HepG2 (cell line): ENCODE measurements around the gene RFC2. TPM values are rescaled to one million over a fixed set of nuclear protein-coding genes. Genes with fewer than 3 reads are reported as not detected.

Source experiments
- ATAC-seq: fragments of 200-7000 bp; cut with Tn5 transposase; 3 replicates; pipeline ENCODE4 v1.9.1; 2020; ENCODE audit warnings: mild to moderate bottlenecking, moderate library complexity
- BruUV-seq: library from RNA; stranded (reverse); fragments of 400-500 nt; replicated peaks from 2 replicates; lab custom pipeline; 2021; lab: Mats Ljungman, UMichigan
- CTCF ChIA-PET: fragments of 300-600 bp; formaldehyde crosslinking; extraction: SDS; loops from one replicate; lab custom pipeline; 2021; ENCODE audit warnings: low total read pairs, inconsistent platforms, low intra/inter-chr PET ratio; lab: Yijun Ruan, JAX
- POLR2A ChIA-PET: fragments of 350-600 bp; sonication (Branson Sonifier 250); formaldehyde crosslinking; loops from one replicate; lab custom pipeline; 2020; ENCODE audit warnings: antibody characterized with exemption, inconsistent platforms; lab: Yijun Ruan, JAX
- DNase-seq: peaks from one replicate; pipeline ENCODE4 v3.0.0-alpha.2; 2015; ENCODE audit warnings: low spot score
- FAIRE-seq: peaks from 3 replicates; lab custom pipeline; 2011; peaks lifted over from hg19 to GRCh38; lab: Jason Lieb, UNC
- H2AFZ ChIP-seq: one replicate; pipeline ENCODE4 v1.6.1; 2011; ENCODE audit warnings: low read length, inconsistent platforms
- H3K27ac ChIP-seq: fragments of 300-600 bp; 3 replicates; pipeline ENCODE4 v1.8.0; 2011; ENCODE audit warnings: mixed run types, mild to moderate bottlenecking, mixed read lengths, low read length, inconsistent platforms; ENCODE audit not compliant: insufficient read depth; ENCODE audit errors: extremely low read length
- H3K27me3 ChIP-seq, 2 experiments: fragments of 200-600 bp in 1 of 2; 2 replicates in 1 of 2; 3 replicates in 1 of 2; pipeline versions ENCODE4 v1.6.0 to v1.8.0; 2011; ENCODE audit warnings: low read length in 2 of 2, mild to moderate bottlenecking in 2 of 2, moderate library complexity in 2 of 2, inconsistent platforms in 1 of 2; ENCODE audit not compliant: insufficient read depth in 2 of 2, control insufficient read depth in 1 of 2
- H3K36me3 ChIP-seq, 2 experiments: fragments of 200-600 bp in 1 of 2; replicated peaks in 1 of 2; 2 replicates in 1 of 2; 3 replicates in 1 of 2; pipeline versions ENCODE4 v1.5.1 to v1.8.0; 2011; ENCODE audit warnings: low read length in 2 of 2, inconsistent platforms in 1 of 2; ENCODE audit not compliant: insufficient read depth in 2 of 2, control insufficient read depth in 1 of 2
- H3K4me1 ChIP-seq: 2 replicates; pipeline ENCODE4 v1.5.1; 2012; ENCODE audit warnings: low read length, inconsistent platforms; ENCODE audit not compliant: insufficient read depth
- H3K4me2 ChIP-seq: 2 replicates; pipeline ENCODE4 v1.6.0; 2011; ENCODE audit warnings: low read depth, low read length, inconsistent platforms
- H3K4me3 ChIP-seq, 3 experiments: fragments of 200-600 bp in 1 of 3; sonication (generic), shearing (Covaris generic) in 1 of 3; replicated peaks in 1 of 3; 2 replicates each; pipeline ENCODE4 v1.5.1; 2011 to 2016; ENCODE audit warnings: low read length in 3 of 3, inconsistent platforms in 2 of 3, low read depth in 2 of 3, mild to moderate bottlenecking in 2 of 3, control low read depth in 1 of 3, mixed read lengths in 1 of 3; ENCODE audit not compliant: insufficient read depth in 1 of 3
- H3K79me2 ChIP-seq: one replicate; pipeline ENCODE4 v1.6.1; 2011; ENCODE audit warnings: low read length, inconsistent platforms; ENCODE audit not compliant: insufficient read depth
- H3K9ac ChIP-seq: 2 replicates; pipeline ENCODE4 v1.6.0; 2011; ENCODE audit warnings: mild to moderate bottlenecking, low read depth, low read length, inconsistent platforms; ENCODE audit not compliant: insufficient read depth
- H3K9me3 ChIP-seq: 2 replicates; pipeline ENCODE4 v1.5.1; 2012; ENCODE audit warnings: mild to moderate bottlenecking, low read length
- H4K20me1 ChIP-seq: 2 replicates; pipeline ENCODE4 v1.6.0; 2011; ENCODE audit warnings: inconsistent platforms, mild to moderate bottlenecking, low read length, moderate library complexity; ENCODE audit not compliant: insufficient read depth
- CREBL2 ChIP-seq: sonication (generic); formaldehyde crosslinking; IDR thresholded peaks from 2 replicates; pipeline ENCODE4 v1.8.1; 2023; ENCODE audit warnings: missing genetic modification reagents, mild to moderate bottlenecking, borderline replicate concordance
- MED1 ChIP-seq: sonication (generic); formaldehyde crosslinking; IDR thresholded peaks from 2 replicates; pipeline ENCODE4 v1.4.0; 2020; ENCODE audit warnings: missing genetic modification reagents
- RBM22 ChIP-seq: fragments of 200-400 bp; formaldehyde crosslinking; optimal IDR thresholded peaks from 2 replicates; pipeline ENCODE3; 2017; ENCODE audit warnings: mild to moderate bottlenecking, low read length, moderate library complexity
- ZNF460 ChIP-seq: sonication (generic); formaldehyde crosslinking; IDR thresholded peaks from 2 replicates; pipeline ENCODE4 v1.5.1; 2020; ENCODE audit warnings: missing genetic modification reagents, mild to moderate bottlenecking, borderline replicate concordance
- ZNF670 ChIP-seq: sonication (generic); formaldehyde crosslinking; IDR thresholded peaks from 2 replicates; pipeline ENCODE4 v1.8.0; 2022; ENCODE audit warnings: mild to moderate bottlenecking, missing genetic modification reagents, borderline replicate concordance
- WGBS: methylation state at CpG from one replicate; pipeline ENCODE4 v1.1.6; 2017; ENCODE audit warnings: low lambda C conversion rate; 5-methylcytosine and 5-hydroxymethylcytosine counted together
- in situ Hi-C: cut with HindIII; loops from 2 replicates; pipeline ENCODE4 v1.10.0; 2017; ENCODE audit warnings: low pct_unique_long_range_greater_than_20kb; ENCODE audit not compliant: extremely low pct_ligation_motif_present
- intact Hi-C: fragments of 100-400 bp; cut with micrococcal nuclease; formaldehyde crosslinking; loops from one replicate; pipeline ENCODE4 v1.10.0; 2022; ENCODE audit not compliant: unreplicated experiment
- polyA plus RNA-seq, 8 experiments: library from polyadenylated mRNA; depleted of rRNA in 3 of 8; stranded (reverse) in 7 of 8; unstranded in 1 of 8; fragments of >200 nt; fragmentation: Illumina TruSeq in 4 of 8; extraction: Trizol in 4 of 8; gene quantifications; 2 replicates each; pipeline versions ENCODE4 v1.2.1 to v1.2.3, GENCODE V29; 2011 to 2016; ENCODE audit warnings: low read depth in 4 of 8, missing spikeins in 1 of 8, mixed read lengths in 1 of 8; ENCODE audit not compliant: insufficient read depth in 1 of 8
- total RNA-seq, 5 experiments: library from RNA; depleted of rRNA; stranded (reverse); fragments of >200 nt; fragmentation: Illumina TruSeq; extraction: Trizol; gene quantifications; 2 replicates each; pipeline ENCODE4 v1.2.3, GENCODE V29; 2016; ENCODE audit warnings: low read depth in 1 of 5

The RFC2 gene
- total and polyA plus RNA-seq, 2 of the 13 experiments (the other 11 are each of a cell fraction or from before 2014, with no cell fraction given), result 14.6 to 43.5 TPM

GRCh38 chr7:74193913-74194312 lies 60.3 kb downstream of the RFC2 start (continued):
- no peak for TF ChIP-seq CREBL2
- TF ChIP-seq, all 625 proteins: peak for 0

GRCh38 chr7:74193054-74193453 lies 61.1 kb downstream of the RFC2 start:
- TF ChIP-seq ZNF460 (CRISPR knock-in tag) (no peak), RBM22 (peak; percentile 60)
- in situ Hi-C loops, result no loop called here
- BruUV-seq, result no TSS peak
- H3K4me1 ChIP-seq, result no peaks in the 10 kb centered on the region
- H3K9ac ChIP-seq, result no peak overlapping the region
- peaks cover 12% of the 10 kb centered on the region for H4K20me1 ChIP-seq
- POLR2A ChIA-PET, result interaction anchor here (1.1 kb wide), 1 partner anchor 10 kb away, joined by 3 read pairs; no protein-coding TSS in a partner anchor
- peaks cover 18% of the 10 kb centered on the region for H3K79me2 ChIP-seq
- H3K27me3 ChIP-seq, result no peaks in the 10 kb centered on the region
- H3K4me3 ChIP-seq, result no peak overlapping the region
- no peak overlapping the region for H2AFZ ChIP-seq
- CTCF ChIA-PET, result no interaction called here
- no peak overlapping the region for H3K4me2 ChIP-seq
- FAIRE-seq (no peak), ATAC-seq (no peak), DNase-seq (no peak)
- no peak overlapping the region for H3K27ac ChIP-seq
- intact Hi-C loops, result no loop called here
- WGBS, result 95% methylated on average over 8 of the region's 8 CpGs
- H3K36me3 ChIP-seq, result peaks cover 37 to 75% of the 10 kb centered on the region in 2 experiments
- no peaks in the 10 kb centered on the region for H3K9me3 ChIP-seq

GRCh38 chr7:74191231-74191630 lies 63.0 kb downstream of the RFC2 start:
- CTCF ChIA-PET, result no interaction called here
- FAIRE-seq, result no peak
- over 99% methylated on average over 9 of the region's 9 CpGs for WGBS

More at GRCh38 chr7:74191231-74191630, 63.0 kb downstream of the RFC2 start:
- Histone ChIP-seq H3K79me2 (peaks cover 35% of the 10 kb centered on the region), H3K4me1 (no peaks in the 10 kb centered on the region), H3K4me3 (no peak overlapping the region), H3K27ac (no peak overlapping the region), H3K27me3 (no peaks in the 10 kb centered on the region), H4K20me1 (peaks cover 30% of the 10 kb centered on the region), H3K36me3 (peaks cover 41 to 83% of the 10 kb centered on the region in 2 experiments), H2AFZ (no peak overlapping the region)
- DNase-seq, result no peak
- ATAC-seq, result no peak
- in situ Hi-C loops (no loop called here), intact Hi-C loops (no loop called here)
- POLR2A ChIA-PET, result no interaction called here
- TSS peak; percentile 24 for BruUV-seq
- no peak for TF ChIP-seq MED1
- TF ChIP-seq ZNF670 (CRISPR knock-in tag), result no peak
- TF ChIP-seq, all 625 proteins: peak for 0
- Histone ChIP-seq H3K9me3 (no peaks in the 10 kb centered on the region), H3K9ac (no peak overlapping the region), H3K4me2 (no peak overlapping the region)
